Measurements from ENCODE around the gene DHX34. TPM values are rescaled to one million over a fixed set of nuclear protein-coding genes. Genes with fewer than 3 reads are reported as not detected.
A peak's percentile ranks its signal among the peaks of the same experiment; 100 is the strongest.

DHX34 gene
- total and polyA plus RNA-seq, 9 of the 15 experiments (the other 6 are each of a cell fraction or from before 2014, with no cell fraction given), result 0.36 to 42.0 (median 15.0) TPM

GRCh38 chr19:47310819-47311218 lies 38.3 kb upstream of the DHX34 start:
- H3K4me1 ChIP-seq (replicated peaks in 1 of 2; ENCODE audit: control insufficient read depth in 2 of 2, insufficient read depth in 2 of 2, low read length in 2 of 2), result peaks cover 14 to 30% of the 10 kb centered on the region in 2 experiments; a peak in 4 of 5 replicates
- ChIA-PET POLR2A (no interaction called here), CTCF (ENCODE audit: low intra/inter-chr PET ratio) (interaction anchor here (1.8 kb wide), 1 partner anchor 81 kb away, joined by 9 read pairs; no protein-coding TSS in a partner anchor)
- H3K79me2 ChIP-seq (ENCODE audit: control insufficient read depth, insufficient read depth, low read length), result no peaks in the 10 kb centered on the region
- intact Hi-C loops (cut with micrococcal nuclease) (no loop called here), in situ Hi-C loops (cut with MboI) (no loop called here)
- H4K20me1 ChIP-seq (replicated peaks; ENCODE audit: control insufficient read depth, insufficient read depth, low read length), result no peaks in the 10 kb centered on the region
- no peak overlapping the region for H3K27ac ChIP-seq (ENCODE audit: extremely low read depth, low read depth, low read length)
- no peak overlapping the region for H3K4me3 ChIP-seq
- H3K9ac ChIP-seq (ENCODE audit: insufficient read depth in 1 of 2, low read depth in 2 of 2, low read length in 2 of 2), result no peak overlapping the region
- ATAC-seq, result no peak
- no peak overlapping the region for H3K4me2 ChIP-seq (ENCODE audit: insufficient read depth, low read length)
- FAIRE-seq, result no peak
- WGBS (ENCODE audit: insufficient coverage, low coverage, missing lambda C conversion rate), result 13% methylated on average over 5 of the region's 5 CpGs
- no peaks in the 10 kb centered on the region for H3K27me3 ChIP-seq (ENCODE audit: control insufficient read depth in 2 of 2, insufficient read depth in 2 of 2, low read length in 2 of 2)
- no peak overlapping the region for H2AFZ ChIP-seq (ENCODE audit: low read depth, low read length)
- peak in 1 of 4 experiments; percentile 35 for DNase-seq (ENCODE audit: extremely low read depth in 1 of 4, low spot score in 3 of 4)
- BruUV-seq (replicated peaks), result no TSS peak
- no peaks in the 10 kb centered on the region for H3K36me3 ChIP-seq (ENCODE audit: control insufficient read depth, insufficient read depth, low read length)
- no peaks in the 10 kb centered on the region for H3K9me1 ChIP-seq (ENCODE audit: control insufficient read depth, insufficient read depth, low read length)
- H3K9me3 ChIP-seq (replicated peaks; ENCODE audit: control insufficient read depth, insufficient read depth, low read depth, low read length), result no peaks in the 10 kb centered on the region
- TF ChIP-seq TRIM28 (IDR thresholded peaks at IDR 0.05) (no peak), LARP7 (IDR thresholded peaks at IDR 0.05) (no peak), ZNF165 (CRISPR knock-in tag; IDR thresholded peaks at IDR 0.05; ENCODE audit: borderline replicate concordance) (no peak), CBX3 (IDR thresholded peaks at IDR 0.05; ENCODE audit: borderline replicate concordance in 1 of 2, low read length in 2 of 2) (no peak), TEAD4 (IDR thresholded peaks at IDR 0.05; ENCODE audit: low read length) (0 out of 2 replicates have a peak, but pooled peaks have one; percentile 9), TEAD4 (CRISPR knock-in tag; IDR thresholded peaks at IDR 0.05; ENCODE audit: borderline replicate concordance) (no peak), CTBP1 (IDR thresholded peaks at IDR 0.05; ENCODE audit: borderline replicate concordance) (peak; percentile 75), NR2C2 (CRISPR knock-in tag; IDR thresholded peaks at IDR 0.05) (no peak), NR2C2 (tag; IDR thresholded peaks at IDR 0.05) (no peak), ETV5 (CRISPR knock-in tag; IDR thresholded peaks at IDR 0.05; ENCODE audit: low read depth) (no peak), CEBPG (CRISPR knock-in tag; IDR thresholded peaks at IDR 0.05) (peak; percentile 86), CEBPG (tag; conservative IDR thresholded peaks at IDR 0.05 in 1 of 2, IDR thresholded peaks at IDR 0.05 in 1 of 2) (peak; percentile 86 to 94), NFIC (IDR thresholded peaks at IDR 0.05) (peak; percentile 90), ZNF318 (IDR thresholded peaks at IDR 0.05; ENCODE audit: borderline replicate concordance in 1 of 2, low read depth in 1 of 2) (no peak), SPI1 (IDR thresholded peaks at IDR 0.05; ENCODE audit: borderline replicate concordance, low read depth, low read length) (peak; percentile 21; the same call in 1 of the 2 replicates), KDM2B (CRISPR knock-in tag; IDR thresholded peaks at IDR 0.05) (no peak), DLX4 (CRISPR knock-in tag; IDR thresholded peaks at IDR 0.05) (no peak)
